HG02588 (cell line): ENCODE results near the gene KIF6.

Source experiments
- ATAC-seq: cut with Tn5 transposase; IDR thresholded peaks from one replicate; pipeline ENCODE4 v1.9.1; 2021; ENCODE audit warnings: mild to moderate bottlenecking, moderate library complexity; ENCODE audit not compliant: unreplicated experiment

The KIF6 gene

GRCh38 chr6:39466631-39467030, 258.6 kb downstream of the KIF6 start:
- no peak for ATAC-seq

GRCh38 chr6:39465539-39465938, 259.7 kb downstream of the KIF6 start:
- ATAC-seq: no peak

GRCh38 chr6:39464067-39464466, 261.1 kb downstream of the KIF6 start:
- no peak for ATAC-seq

- no peak for ATAC-seq
Observed at GRCh38 chr6:39453956-39454524, 271.2 kb downstream of the KIF6 start.

GRCh38 chr6:39453241-39453640, 272.0 kb downstream of the KIF6 start:
- no peak for ATAC-seq

- no peak for ATAC-seq
Observed at GRCh38 chr6:39452306-39453145, 272.7 kb downstream of the KIF6 start.

GRCh38 chr6:39451831-39452230, 273.4 kb downstream of the KIF6 start:
- no peak for ATAC-seq

GRCh38 chr6:39449022-39449421, 276.2 kb downstream of the KIF6 start:
- no peak for ATAC-seq

- no peak for ATAC-seq
Observed at GRCh38 chr6:39446909-39447308, 278.3 kb downstream of the KIF6 start.

- ATAC-seq: no peak
Observed at GRCh38 chr6:39445667-39446066, 279.5 kb downstream of the KIF6 start.

- no peak for ATAC-seq
Observed at GRCh38 chr6:39444479-39445019, 280.7 kb downstream of the KIF6 start.

GRCh38 chr6:39441986-39442385, 283.2 kb downstream of the KIF6 start:
- no peak for ATAC-seq

- no peak for ATAC-seq
Observed at GRCh38 chr6:39441301-39441700, 283.9 kb downstream of the KIF6 start.

GRCh38 chr6:39440039-39440426, 285.2 kb downstream of the KIF6 start:
- no peak for ATAC-seq

GRCh38 chr6:39439342-39440038, 285.7 kb downstream of the KIF6 start:
- no peak for ATAC-seq

GRCh38 chr6:39433630-39434029, 291.6 kb downstream of the KIF6 start:
- no peak for ATAC-seq

GRCh38 chr6:39432330-39433025, 292.7 kb downstream of the KIF6 start:
- ATAC-seq: no peak

GRCh38 chr6:39430871-39431523, 294.2 kb downstream of the KIF6 start:
- ATAC-seq: no peak

GRCh38 chr6:39430446-39430845, 294.8 kb downstream of the KIF6 start:
- no peak for ATAC-seq

- ATAC-seq: no peak
Observed at GRCh38 chr6:39428816-39429215, 296.4 kb downstream of the KIF6 start.

- no peak for ATAC-seq
Observed at GRCh38 chr6:39428152-39428551, 297.1 kb downstream of the KIF6 start.
